Myocyte (in vitro differentiated cells): ENCODE results near the gene PLS1. TPM values are rescaled to one million over a fixed set of nuclear protein-coding genes. Genes with fewer than 3 reads are reported as not detected.
"Not testable (repeated sequence)": the region's sequence is repeated elsewhere in the genome, so short reads cannot be mapped to it uniquely, and the experiment has no call there.

Experiments
- DNase-seq: peaks from one replicate; pipeline ENCODE4 v3.0.0-alpha.2; 2012; ENCODE audit warnings: low read depth
- total RNA-seq: library from RNA; depleted of rRNA; stranded (reverse); fragments of >200 nt; gene quantifications from 2 replicates; pipeline ENCODE4 v1.2.3, GENCODE V29; 2014

PLS1 gene
- total RNA-seq, 1 donor from 2014 or later: 0.53 TPM

DNA sequence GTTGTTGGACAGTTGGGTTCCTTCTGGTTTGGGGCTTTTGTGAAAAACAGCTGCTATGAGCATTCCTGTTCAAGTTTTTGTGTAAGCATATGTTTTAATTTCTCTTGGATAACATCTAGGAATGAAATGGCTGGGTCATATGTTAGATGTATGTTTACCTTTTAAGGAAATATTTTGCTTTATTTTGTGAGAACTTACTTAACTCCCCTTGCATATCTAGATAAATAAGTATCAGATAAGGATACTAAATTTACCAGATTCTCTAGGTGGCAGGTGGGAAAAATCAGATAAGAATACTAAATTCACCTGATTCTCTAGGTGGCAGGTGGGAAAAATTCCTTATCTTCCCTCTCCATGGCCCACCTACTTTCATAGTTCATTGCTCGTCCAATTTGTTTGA, 1.1 kb upstream of the PLS1 start:
- no peak for DNase-seq

DNA sequence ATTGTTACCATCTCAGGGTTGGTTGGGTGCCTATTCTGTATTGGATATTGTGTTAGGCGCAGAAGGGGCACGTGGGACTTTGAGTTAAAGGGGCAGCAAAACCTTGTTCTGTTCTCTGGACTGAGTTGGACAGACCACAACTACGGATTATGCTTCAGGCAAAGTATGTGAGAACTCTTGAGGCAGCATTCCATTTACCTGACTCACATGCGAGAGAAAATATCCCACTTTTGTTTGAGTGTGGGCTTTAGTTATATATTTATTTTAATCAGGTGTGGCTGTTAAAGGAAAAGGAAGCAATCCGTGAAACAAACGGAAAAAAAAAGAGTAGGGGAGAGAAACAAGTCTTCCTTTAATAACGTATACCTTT, 627 bp upstream of the PLS1 start:
- peak; percentile 51 for DNase-seq

DNA sequence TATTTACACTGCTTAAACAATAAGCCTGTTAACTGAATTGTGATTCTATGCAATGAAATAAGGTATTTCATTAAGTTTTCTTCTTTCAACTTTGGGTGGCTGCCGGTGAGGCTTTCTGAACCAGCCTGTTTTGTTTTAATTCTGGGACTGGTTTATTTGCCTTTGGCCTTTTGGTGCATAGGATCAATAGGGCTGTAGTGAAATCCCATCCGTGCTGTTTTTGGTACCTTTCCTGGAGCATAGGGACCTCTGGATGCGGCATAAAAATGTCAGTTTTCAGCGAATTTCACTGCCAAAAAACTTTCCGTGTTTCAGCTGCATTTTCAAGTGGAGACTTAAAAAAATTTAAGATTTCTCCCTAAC, 514 bp downstream of the PLS1 start:
- no peak for DNase-seq

DNA sequence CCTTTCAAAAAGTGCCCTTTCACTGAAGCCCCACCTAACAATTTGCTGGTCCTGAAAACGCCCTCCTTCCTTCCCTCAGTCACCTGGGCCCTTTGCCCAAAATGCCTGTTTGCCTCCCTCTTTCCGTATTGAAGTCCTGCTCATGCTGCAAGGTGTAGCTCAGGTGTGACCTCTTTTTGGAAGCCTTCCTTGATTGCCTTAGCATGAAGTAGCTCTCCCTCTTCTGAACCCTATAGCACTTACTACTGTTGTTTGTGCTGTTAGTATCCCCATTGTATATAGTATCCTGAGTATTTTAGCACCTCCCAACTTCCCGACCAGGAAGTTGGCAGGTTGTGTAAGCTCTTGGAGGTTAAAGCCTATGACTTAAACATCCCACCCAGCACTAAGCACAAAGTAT, 1.7 kb downstream of the PLS1 start:
- DNase-seq: no peak

DNA sequence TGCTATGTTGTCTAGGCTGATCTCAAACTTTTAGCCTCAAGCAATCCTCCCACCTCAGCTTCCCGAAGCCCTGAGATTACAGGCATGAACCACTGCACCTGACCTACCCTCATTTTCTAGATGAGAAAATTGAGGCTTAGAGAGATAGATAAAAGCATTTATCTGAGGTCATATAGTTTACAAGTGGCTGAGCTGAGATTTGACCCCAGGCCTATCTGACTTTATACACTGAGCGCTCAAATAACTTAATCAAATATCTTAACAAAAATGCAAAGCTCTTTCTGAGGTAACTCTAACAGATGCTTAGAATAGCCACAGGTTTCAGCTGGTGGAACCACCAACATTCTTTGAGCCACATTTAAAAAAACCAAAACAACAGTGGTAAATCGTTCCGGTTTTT, 5.5 kb downstream of the PLS1 start:
- DNase-seq: no peak

DNA sequence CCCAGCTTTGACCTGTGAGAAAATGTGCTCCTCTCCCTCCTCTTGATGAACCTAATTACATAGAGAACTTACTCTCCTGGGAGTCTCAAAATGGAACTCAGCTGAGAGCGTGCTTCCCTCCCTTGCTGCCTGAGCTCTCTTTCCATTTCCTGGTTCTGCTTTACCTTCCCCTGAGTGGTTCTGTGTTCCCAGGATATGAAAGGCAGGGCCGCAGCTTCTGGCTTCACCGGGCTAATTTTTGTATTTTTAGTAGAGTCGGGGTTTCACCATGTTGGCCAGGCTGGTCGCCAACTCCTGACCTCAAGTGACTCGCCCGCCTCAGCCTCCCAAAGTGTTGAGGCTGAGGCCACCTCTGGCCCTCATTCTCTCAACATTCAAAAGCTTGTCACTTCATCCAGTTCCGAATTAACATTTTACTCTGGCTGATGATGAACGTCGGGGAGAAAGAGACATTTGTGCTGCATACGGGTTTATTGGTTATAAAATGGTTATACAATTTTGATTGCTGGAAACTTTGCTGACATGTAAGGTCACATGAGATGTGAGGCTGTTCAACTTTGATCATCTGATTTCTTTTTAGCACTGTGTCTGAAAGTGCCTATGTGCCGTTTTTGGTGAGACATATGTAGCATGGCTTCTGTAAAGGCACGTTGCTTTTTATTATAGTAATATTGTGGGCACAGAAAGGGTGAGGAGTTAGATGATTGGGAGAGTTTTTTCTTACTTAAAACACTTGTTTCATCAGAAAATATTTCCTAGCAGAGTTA, 6.6 kb downstream of the PLS1 start:
- no peak for DNase-seq

DNA sequence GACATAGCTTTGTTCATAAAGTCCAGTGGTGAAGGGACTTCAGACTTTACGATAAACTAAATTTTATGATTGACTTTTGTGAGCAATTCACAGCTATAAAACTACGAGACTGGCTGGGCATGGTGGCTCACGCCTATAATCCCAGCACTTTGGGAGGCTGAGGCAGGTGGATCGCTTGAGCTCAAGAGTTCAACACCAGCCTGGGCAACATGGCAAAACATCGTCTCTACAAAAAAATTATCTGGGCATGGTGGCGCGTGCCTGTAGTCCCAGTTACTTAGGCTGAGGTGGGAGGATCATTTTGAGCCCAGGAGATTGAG, 7.2 kb downstream of the PLS1 start:
- not testable (repeated sequence) for DNase-seq

DNA sequence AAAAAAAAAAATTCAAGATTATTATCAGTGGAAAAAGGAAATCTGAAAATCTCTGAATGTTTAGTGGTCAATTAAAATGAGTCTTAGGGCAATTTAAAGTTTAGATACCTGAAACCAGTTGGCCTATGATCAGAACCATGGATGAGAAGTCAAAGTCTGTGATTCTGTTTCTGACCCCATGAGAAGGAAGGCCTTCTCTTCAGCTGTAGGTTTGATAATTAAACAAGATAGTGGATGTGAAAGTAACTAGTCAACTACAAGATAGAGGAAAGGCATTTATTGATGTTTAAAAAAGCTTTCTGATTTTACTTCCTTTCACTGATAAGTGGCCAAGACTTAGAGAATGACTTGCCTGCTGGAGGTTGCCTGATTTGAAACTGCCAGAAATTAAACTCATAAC, 8.7 kb downstream of the PLS1 start:
- DNase-seq: no peak

DNA sequence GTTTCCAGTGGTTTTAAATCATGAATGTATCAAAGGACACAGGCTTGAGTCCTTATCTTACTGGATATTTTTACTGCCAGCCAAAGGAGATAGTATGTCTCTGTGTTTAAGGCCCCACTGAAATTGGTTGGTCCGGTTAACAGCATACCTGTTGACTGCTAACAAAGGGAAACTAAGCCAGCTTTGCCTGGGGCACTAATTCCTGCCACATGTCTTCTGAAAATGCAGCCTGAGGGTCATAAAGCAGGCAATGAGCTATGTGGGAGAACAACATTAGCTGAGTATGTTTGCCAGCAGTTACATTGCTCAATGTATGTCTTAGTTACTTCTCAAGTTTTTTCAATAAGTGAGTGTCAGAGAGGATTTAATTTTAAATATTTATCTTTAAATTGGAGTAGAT, 12.4 kb downstream of the PLS1 start:
- DNase-seq: no peak

DNA sequence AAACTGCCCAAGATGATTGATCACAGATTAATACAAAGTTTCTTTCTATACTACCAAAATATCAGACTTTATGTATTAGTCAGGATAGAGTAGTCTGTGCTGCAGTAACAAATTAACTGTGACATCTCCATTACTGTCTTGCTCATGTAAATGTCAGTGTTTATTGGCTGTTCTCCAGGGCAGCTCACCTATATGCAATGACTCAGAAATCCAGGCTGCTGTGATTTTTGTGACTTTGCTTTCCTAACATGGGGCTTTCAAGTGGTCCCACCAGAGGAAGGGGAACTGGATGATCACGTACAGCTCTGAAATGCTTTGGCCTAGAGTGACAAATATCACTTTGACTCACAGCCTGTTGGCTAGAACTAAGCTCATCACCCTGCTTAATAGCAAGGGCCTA, 12.9 kb downstream of the PLS1 start:
- DNase-seq: no peak

DNA sequence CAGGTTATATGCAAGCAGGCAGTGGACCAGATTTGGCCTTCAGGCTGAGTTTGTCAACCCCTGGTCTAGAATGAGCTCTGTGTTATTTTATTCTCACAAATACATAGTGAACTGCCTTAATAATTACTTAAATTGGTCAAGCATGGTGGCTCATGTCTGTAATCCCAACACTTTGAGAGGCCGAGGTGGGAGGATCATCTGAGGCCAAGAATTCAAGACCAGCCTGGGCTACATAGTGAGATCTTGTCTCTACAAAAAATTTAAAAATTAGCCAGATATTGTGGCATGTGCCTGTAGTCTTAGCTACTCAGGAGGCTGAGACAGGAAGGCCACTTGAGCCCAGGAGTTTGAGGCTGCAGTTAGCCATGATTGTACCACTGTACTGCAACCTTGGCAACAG, 15.0 kb downstream of the PLS1 start:
- no peak for DNase-seq

DNA sequence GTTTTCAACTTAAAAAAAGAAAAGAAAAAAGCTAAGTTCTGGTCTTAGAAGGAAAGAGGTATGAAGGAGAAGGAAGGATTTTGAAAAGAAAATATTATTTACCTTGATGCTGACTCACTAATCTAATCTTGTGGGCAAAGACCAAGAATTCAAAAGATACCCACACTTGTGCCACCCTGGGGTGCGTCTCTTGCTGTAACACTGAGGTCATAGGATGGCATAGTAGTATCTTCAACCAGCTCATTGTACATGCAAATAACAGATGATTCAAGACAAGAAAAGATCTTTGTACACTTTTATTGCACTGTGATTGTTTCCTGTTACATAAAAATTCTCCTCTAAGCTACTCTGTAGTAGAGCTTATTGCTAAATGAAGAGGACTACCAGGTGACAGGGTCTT, 17.3 kb downstream of the PLS1 start:
- DNase-seq: no peak

DNA sequence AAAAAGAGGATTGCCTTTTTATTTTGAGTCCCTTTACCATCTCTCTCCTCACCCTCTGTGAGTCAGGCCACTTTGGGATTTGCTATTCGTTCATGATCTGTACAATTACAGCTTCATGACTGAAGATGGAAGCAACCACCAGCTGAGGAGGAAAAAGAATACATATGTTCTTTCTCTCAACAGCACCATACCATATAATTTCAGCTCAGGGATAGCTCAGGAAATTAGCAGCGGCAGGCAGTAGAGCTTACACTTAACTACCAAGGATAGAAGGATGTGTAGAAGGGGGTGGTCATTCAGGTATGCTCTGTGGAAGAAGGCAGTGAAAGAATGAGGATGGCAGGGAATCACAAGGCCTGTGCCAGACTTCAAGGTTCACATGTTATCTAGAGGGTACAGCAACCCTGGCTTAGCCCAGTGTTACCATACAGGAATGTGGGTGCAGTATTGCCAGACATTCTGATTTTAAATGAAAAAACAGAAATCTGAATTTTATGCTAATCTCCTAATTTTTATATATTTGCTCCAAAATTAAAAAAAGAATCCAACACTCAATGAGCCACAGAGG, 17.9 kb downstream of the PLS1 start:
- no peak for DNase-seq

DNA sequence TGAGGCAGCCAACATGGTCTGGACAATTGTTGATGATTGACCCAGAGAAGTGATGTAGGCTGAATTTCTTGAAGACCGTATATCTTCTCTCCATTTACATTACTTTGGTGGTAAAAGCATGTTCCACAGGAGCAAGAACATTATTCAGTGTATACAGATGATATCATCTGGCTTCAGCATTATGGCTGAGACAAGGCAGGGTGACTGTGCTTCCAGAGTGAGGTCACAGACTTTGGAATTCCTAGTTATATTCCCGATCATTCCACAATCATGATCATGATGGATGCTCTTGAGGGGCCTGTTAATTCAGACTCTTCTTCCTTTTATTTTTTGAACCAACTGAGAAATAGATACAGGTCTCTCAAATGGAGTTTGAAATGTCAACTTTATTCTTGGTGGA, 19.0 kb downstream of the PLS1 start:
- DNase-seq: no peak

DNA sequence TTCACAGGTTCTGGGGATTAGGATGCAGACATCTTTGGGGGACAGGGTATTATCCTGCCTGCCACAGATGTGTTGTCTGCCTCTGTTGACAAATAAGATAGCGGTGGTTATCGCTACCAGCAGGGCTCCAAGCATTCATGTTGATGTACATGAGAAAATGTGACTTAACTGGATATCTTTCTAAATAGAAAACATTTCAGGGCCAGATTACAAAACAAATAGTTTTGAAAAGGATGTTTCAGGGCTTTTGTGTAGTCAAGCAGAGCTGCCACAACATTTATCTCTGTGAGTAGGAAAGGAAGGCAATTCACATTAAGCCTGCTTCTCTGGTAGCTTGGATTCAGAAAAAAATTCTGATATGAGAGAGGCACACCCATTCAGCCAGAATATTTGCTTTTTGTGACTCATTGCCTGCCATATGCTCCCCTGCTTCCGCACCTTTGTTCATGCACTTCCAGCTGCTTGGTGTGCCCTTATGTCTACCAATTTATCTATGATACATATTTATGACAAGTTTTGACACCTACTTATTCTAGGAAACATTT, 22.8 kb downstream of the PLS1 start:
- no peak for DNase-seq

DNA sequence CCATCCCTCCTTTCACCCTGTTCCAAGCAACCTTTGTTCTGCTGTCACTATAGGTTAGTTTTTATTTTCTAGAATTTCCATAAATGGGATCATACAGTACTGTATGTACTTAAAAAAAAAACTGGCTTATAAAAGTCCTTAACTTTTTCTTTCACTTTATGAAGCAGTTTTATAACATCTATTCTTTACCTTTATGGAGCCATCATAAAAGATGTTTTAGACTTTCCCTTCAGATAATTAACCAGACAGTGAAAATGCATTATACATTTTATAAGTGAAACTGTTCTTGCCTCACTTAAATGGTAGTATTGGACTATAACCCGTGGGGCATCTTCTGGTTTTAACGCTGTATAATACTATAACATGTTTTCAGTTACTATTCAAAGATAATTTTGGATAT, 26.2 kb downstream of the PLS1 start:
- no peak for DNase-seq

DNA sequence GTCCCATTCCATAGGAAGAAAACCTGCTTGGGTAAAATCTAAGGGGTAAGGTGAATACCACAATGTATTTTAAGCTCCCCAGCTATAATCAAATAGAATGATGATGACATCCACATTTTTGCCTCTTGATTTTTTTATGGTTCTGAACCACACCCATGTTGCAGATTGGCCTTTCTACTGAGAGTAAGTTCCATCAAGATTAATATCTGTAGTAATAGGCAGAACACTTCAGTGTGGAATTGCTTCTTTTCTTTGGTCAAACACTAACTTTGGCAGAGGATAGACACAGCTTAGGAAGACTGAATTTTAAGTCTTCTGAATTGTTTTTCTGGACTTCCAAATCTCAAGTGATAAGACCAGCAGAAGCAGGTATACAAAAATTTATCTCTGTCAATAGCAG, 27.0 kb downstream of the PLS1 start:
- DNase-seq: no peak

DNA sequence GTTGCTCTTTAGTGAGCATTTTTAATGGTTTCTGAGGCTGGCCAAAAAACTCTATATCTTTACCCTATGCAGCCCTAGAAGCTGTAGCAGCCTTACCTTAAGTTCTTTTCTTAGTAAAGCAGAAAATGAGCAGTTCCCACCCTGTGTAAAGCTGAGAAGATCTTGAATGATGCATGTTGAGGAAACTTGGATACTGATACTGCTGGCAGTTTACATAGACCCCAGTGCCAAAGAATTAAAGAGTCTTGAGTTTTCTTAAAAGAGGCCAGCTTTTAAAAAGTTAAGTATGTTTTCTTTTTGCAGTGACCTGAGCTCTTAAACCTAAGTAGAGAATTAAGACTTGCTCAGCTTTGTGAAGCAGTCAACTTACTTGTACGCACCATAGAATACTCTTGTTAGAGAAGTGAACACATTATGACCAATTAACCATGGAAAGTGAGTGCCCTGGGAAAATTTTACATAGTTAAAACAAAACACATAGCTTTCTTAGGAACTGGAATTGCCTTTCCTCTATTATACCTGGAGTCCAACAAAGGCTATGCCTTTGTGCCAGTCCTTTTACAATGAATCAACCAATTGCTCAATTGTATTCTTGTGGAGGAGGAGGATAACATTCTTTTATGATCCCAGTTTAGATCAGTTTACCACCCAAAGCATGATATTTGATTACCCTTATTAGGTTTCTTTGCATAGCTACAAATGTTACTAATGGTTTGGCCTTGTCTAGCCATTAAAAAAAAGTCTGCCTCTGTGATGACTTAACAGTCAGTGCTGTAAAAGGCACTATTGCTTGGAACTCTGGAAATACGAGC, 28.4 kb downstream of the PLS1 start:
- no peak for DNase-seq

DNA sequence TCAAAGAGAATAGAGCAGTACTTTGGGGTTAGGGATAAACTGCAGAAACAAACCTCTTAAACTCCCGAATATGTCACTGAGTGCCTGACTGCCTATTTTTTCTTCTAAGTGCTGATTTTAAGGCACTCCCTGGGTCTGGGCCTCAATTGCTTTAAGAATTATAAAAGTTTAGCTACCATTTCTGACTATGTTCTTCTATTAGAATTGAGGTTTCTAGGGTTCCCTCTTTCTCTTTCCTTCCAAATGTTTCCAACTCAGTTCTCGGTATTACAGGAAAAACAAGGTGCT, 28.9 kb downstream of the PLS1 start:
- no peak for DNase-seq

DNA sequence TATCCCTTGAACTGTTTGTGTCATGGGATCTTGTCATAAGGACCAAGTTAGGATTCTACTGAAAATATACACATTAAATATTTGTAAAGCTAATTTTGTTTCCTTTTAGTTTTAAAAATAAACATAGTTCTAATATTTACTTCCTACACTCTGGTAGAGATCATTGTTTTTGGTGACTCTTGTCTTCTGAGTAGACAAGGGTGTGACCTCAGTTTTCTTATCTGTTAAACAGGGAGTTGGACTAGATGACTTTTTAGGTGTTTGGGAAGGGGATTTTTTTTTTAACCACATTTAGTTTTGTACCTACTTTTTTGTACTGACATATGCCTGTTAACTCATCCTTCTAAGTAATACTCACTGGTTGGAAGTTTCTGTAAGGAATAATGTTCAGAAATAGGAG, 30.8 kb downstream of the PLS1 start:
- DNase-seq: no peak

DNA sequence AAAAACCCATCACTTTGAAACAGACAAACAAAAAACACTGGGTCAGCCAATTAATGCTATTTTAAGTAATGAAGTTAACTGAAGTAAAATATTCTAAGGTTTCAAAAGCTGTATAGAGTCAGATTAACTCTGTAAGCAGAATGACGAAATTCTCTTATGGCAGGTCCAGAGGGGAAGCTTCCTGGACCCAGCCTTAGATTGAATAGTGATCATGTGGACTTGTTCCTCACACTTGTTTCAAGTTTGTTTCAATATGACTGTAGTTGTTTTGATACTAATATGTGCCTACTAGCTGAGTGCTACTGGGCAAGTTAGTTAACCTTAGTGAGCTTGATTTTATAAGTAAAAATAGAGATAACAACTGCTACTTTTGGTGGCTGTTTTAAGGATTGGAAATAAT, 32.6 kb downstream of the PLS1 start:
- no peak for DNase-seq

DNA sequence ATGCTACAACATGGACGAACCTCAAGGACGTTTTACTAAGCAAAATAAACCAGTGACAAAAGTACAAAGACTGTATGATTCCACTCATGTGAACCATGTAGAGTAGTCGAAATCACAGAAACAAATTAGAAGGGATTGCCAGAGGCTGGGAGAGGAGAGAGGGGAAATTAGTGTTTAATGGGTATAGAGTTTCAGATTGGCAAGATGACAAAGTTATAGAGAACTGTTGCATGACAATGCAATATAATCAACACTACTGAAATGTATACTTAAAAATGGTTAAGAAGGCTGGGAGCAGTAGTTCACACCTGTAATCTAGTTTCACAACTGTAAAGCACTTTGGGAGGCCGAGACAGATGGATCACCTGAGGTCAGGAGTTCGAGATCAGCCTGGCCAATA, 36.9 kb downstream of the PLS1 start:
- DNase-seq: no peak

DNA sequence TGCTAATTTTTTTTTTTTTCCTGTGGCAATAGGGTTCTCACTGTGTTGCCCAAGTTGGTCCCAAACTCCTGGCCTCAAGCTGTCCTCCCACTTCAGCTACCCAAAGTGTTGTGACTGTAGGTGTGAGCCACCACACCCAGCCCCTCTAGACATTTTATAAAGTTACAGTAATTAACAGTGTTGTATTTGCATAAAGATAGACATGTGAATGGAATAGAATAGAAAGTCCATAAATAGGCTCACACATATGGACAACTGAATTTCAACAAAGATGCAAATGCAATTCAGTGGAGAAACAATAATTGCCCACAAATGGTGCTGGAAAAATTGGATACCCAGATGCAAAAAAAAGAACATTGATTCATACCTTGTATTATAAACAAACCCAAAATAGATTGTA, 39.9 kb downstream of the PLS1 start:
- no peak for DNase-seq
